Breast epithelium (tissue), 4 donors: ENCODE results near the gene MAL. TPM values are rescaled to one million over a fixed set of nuclear protein-coding genes. Genes with fewer than 3 reads are reported as not detected.

Experiments used
- DNase-seq, 2 donors: peaks; one replicate each; pipeline ENCODE4 v3.0.0-alpha.2; 2019; ENCODE audit warnings: low spot score in 2 of 2
- H3K27ac ChIP-seq, 2 donors: fragments of 200-600 bp; sonication (generic) in 1 of 2; one replicate each; pipeline ENCODE4 v1.5.1; 2016 to 2019; ENCODE audit warnings: mild to moderate bottlenecking in 1 of 2
- H3K27me3 ChIP-seq, 2 donors: fragments of 200-600 bp; sonication (generic) in 1 of 2; one replicate each; pipeline versions ENCODE4 v1.5.1 to v1.6.0; 2017 to 2019; ENCODE audit warnings: control low read depth in 1 of 2, mild to moderate bottlenecking in 1 of 2
- H3K36me3 ChIP-seq: fragments of 200-600 bp; one replicate; pipeline ENCODE4 v1.5.1; 2019
- H3K4me1 ChIP-seq, 2 donors: fragments of 200-600 bp; sonication (generic); one replicate each; pipeline ENCODE4 v1.5.1; 2016 to 2019; ENCODE audit warnings: control low read depth in 1 of 2
- H3K4me3 ChIP-seq, 3 donors: fragments of 200-600 bp; sonication (generic); 1 replicate in 2 of 3; 2 replicates in 1 of 3; pipeline ENCODE4 v1.5.1; 2016 to 2019; ENCODE audit warnings: mild to moderate bottlenecking in 3 of 3, moderate library complexity in 2 of 3
- H3K9me3 ChIP-seq, 2 donors: fragments of 200-600 bp; sonication (generic) in 1 of 2; one replicate each; pipeline ENCODE4 v1.5.1; 2016 to 2019; ENCODE audit warnings: control low read depth in 1 of 2
- POLR2A ChIP-seq: fragments of 450-650 bp; IDR thresholded peaks from one replicate; pipeline ENCODE4 v1.6.1; 2016; ENCODE audit warnings: antibody characterized with exemption, mild to moderate bottlenecking, moderate library complexity
- POLR2AphosphoS5 ChIP-seq, 3 donors: sonication (generic); formaldehyde crosslinking; IDR thresholded peaks; one replicate each; pipeline ENCODE4 v1.6.1; 2017; ENCODE audit warnings: antibody characterized with exemption in 3 of 3
- intact Hi-C: fragments of 100-400 bp; cut with DNase I; formaldehyde crosslinking; loops from one replicate; pipeline ENCODE4 v1.15.1; 2023; ENCODE audit warnings: low total_unique reads
- total RNA-seq, 3 donors: library from RNA; depleted of rRNA; stranded (reverse); fragments of >200 nt; gene quantifications; one replicate each; pipeline ENCODE4 v1.1.0, GENCODE V29; 2016
- TF ChIP-seq, protein P1 (sequence below), 3 donors: fragments of 450-650 bp; IDR thresholded peaks; one replicate each; pipeline ENCODE4 v1.5.1; 2016 to 2017; ENCODE audit warnings: antibody characterized with exemption in 3 of 3, mild to moderate bottlenecking in 3 of 3, moderate library complexity in 3 of 3

MAL gene
- total RNA-seq, 3 donors from 2014 or later, result 0.32 to 2.3 TPM; not detected in 1

DNA sequence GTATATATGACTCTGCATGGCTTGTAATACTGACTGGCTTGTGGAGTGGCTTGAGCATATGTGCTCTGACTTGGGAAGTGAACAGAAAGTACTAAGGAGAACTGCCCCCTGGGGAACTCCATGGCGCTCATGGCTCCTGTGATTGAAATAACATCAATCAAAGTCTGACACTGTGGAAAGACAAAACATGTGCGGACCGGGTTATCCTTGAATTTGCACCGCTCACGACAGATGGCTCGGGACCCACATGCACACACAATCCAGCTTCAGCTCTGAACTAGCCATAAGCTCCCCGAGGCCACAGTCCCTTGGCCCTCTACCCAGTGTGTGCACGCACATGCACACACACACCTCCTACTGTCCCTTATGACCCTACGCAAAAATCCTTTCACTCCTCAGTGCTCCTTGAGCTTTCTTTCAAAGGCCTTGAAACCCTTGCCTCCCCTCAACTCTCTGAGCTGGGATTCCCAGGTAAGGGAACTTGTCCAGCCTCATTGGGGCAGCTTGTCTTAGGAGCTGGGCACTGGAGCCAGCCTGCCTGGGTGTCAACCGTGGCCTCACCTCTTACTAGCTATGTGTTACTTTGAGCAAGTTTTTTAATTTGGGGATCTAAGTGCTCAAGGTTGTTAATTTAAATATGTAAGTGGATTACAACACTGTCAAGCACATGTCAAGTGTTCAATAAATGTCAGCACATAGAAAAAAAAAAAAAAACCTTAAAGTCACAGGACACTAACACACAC lies 52.5 kb downstream of the MAL start:
- TF ChIP-seq POLR2A (no peak), POLR2AphosphoS5 (IDR thresholded peaks at IDR 0.05) (no peak)
- TF ChIP-seq, protein P1, sequence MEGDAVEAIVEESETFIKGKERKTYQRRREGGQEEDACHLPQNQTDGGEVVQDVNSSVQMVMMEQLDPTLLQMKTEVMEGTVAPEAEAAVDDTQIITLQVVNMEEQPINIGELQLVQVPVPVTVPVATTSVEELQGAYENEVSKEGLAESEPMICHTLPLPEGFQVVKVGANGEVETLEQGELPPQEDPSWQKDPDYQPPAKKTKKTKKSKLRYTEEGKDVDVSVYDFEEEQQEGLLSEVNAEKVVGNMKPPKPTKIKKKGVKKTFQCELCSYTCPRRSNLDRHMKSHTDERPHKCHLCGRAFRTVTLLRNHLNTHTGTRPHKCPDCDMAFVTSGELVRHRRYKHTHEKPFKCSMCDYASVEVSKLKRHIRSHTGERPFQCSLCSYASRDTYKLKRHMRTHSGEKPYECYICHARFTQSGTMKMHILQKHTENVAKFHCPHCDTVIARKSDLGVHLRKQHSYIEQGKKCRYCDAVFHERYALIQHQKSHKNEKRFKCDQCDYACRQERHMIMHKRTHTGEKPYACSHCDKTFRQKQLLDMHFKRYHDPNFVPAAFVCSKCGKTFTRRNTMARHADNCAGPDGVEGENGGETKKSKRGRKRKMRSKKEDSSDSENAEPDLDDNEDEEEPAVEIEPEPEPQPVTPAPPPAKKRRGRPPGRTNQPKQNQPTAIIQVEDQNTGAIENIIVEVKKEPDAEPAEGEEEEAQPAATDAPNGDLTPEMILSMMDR (IDR thresholded peaks at IDR 0.05), result no peak
- Histone ChIP-seq H3K9me3 (no peaks in the 10 kb centered on the region), H3K4me3 (no peak overlapping the region), H3K27me3 (peaks cover 0 to 25% of the 10 kb centered on the region in 2 donors), H3K4me1 (no peaks in the 10 kb centered on the region), H3K27ac (no peak overlapping the region), H3K36me3 (no peaks in the 10 kb centered on the region)
- intact Hi-C loops, result no loop called here
- no peak for DNase-seq

DNA sequence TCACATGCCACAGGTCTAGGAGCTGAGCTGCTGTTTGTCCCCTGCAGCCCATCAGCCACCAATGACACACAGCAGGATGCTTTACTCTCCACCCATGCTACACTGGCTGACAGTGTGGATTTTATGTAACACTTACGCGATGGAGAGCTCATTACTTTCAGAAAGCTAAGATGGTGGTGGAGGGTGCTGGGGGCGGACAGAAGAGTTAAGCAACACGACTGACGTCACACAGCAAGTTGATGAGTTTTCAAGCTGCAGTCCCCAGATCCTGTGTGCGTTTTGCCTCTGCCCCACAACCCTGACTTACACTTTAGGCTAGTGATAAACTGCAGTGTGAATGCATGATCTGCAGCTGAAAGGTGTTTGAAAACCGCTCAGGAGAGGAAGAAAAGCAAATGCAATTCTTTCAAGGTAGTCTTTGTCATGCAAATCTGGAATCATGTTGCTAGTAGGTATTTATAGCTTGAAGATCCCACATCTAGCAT lies 53.7 kb downstream of the MAL start:
- H3K36me3 ChIP-seq, result no peaks in the 10 kb centered on the region
- intact Hi-C loops, result no loop called here

DNA sequence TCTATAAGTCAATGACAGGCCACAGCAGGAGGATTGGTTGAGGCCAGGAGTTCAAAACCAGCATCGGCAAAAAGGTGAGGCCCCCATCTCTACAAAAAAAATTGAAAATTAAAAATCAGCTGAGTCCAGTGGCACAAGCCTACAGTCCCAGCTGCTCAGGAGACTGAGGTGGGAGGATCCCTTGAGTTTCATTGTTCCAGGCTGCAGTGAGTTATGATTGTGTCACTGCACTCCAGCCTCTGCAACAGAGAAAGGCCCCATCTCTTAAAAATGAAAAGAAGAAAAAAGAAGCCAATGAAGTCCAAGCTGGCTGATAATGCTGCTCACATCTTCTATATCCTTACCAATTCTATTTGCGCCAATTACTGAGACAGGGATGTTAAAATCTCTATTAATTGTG lies 57.0 kb downstream of the MAL start:
- intact Hi-C loops, result no loop called here
- no peaks in the 10 kb centered on the region for H3K4me1 ChIP-seq

More for the DNA sequence above, 53.7 kb downstream of the MAL start:
- no peak overlapping the region for H3K4me3 ChIP-seq
- no peaks in the 10 kb centered on the region for H3K9me3 ChIP-seq
- peaks cover 0 to 15% of the 10 kb centered on the region in 2 donors for H3K27me3 ChIP-seq
- TF ChIP-seq POLR2AphosphoS5 (IDR thresholded peaks at IDR 0.05), result no peak
- TF ChIP-seq, protein P1 (IDR thresholded peaks at IDR 0.05), result no peak
- no peak for TF ChIP-seq POLR2A
- H3K4me1 ChIP-seq, result no peaks in the 10 kb centered on the region
- DNase-seq, result no peak
- no peak overlapping the region for H3K27ac ChIP-seq

DNA sequence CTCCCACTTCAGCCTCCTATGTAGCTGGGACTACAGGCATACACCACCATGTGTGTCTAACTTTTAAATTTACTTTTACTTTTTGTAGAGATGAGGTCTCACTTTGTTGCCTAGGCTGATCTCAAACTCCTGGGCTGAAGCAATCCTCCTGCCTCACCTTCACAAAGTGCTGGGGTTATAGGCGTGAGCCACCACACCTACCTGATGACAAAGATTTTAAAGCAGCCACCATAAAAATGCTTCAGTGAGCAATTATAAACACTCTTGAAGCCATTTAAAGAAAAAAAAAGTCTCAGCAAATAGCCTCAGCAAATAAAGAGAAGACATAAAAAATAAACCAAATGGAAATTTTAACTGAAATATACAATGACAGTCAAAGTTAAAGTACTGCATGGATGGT lies 60.5 kb downstream of the MAL start:
- Histone ChIP-seq H3K27ac (no peak overlapping the region), H3K4me1 (no peaks in the 10 kb centered on the region), H3K4me3 (no peak overlapping the region), H3K36me3 (peaks cover 4% of the 10 kb centered on the region), H3K27me3 (no peaks in the 10 kb centered on the region), H3K9me3 (no peaks in the 10 kb centered on the region)
- TF ChIP-seq, protein P1 (IDR thresholded peaks at IDR 0.05), result no peak
- TF ChIP-seq POLR2A (no peak), POLR2AphosphoS5 (IDR thresholded peaks at IDR 0.05) (no peak)
- no peak for DNase-seq
- intact Hi-C loops, result no loop called here

More for the DNA sequence above, 57.0 kb downstream of the MAL start:
- Histone ChIP-seq H3K9me3 (no peaks in the 10 kb centered on the region), H3K36me3 (peaks cover 4% of the 10 kb centered on the region), H3K4me3 (no peak overlapping the region), H3K27ac (no peak overlapping the region), H3K27me3 (no peaks in the 10 kb centered on the region)
- DNase-seq, result no peak
- no peak for TF ChIP-seq POLR2A
- TF ChIP-seq POLR2AphosphoS5 (IDR thresholded peaks at IDR 0.05), result no peak
- TF ChIP-seq, protein P1 (IDR thresholded peaks at IDR 0.05), result no peak

DNA sequence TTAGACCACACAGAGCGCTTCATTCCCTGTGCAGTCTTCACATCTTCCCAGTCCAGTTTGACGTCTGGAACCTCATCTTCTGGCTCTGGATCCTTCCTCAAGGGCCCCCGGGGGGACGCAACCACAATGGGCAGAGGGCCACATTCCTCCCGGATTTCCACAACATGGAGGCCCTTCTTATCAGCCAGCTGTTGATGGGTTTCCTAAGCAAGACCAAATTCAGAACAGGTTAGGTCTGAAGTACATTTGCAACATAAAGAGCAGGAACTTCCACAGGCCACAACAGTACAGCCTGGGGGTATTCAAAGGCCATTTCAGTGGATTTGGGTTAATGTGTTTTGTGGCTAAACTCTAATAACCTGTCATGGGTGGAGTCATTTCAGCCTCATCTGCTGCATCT lies 61.9 kb downstream of the MAL start:
- no peak overlapping the region for H3K4me3 ChIP-seq
- H3K27ac ChIP-seq, result no peak overlapping the region
- peaks cover 4% of the 10 kb centered on the region for H3K36me3 ChIP-seq
- TF ChIP-seq POLR2AphosphoS5 (IDR thresholded peaks at IDR 0.05) (no peak), POLR2A (no peak)
- TF ChIP-seq, protein P1 (IDR thresholded peaks at IDR 0.05), result no peak
- intact Hi-C loops, result no loop called here
- H3K27me3 ChIP-seq, result no peaks in the 10 kb centered on the region
- no peak for DNase-seq
- H3K9me3 ChIP-seq, result no peaks in the 10 kb centered on the region
- no peaks in the 10 kb centered on the region for H3K4me1 ChIP-seq
